NCI-H1436 treated with DMSO at 0.1 percent for 48 hours (cell line): ENCODE measurements around the gene SGTA.
"Not testable (repeated sequence)": the region's sequence is repeated elsewhere in the genome, so short reads cannot be mapped to it uniquely, and the experiment has no call there.

ENCODE experiments used
- DNase-seq: peaks from one replicate; lab custom pipeline; 2025; lab: John Stamatoyannopoulos, UW

Gene SGTA

DNA sequence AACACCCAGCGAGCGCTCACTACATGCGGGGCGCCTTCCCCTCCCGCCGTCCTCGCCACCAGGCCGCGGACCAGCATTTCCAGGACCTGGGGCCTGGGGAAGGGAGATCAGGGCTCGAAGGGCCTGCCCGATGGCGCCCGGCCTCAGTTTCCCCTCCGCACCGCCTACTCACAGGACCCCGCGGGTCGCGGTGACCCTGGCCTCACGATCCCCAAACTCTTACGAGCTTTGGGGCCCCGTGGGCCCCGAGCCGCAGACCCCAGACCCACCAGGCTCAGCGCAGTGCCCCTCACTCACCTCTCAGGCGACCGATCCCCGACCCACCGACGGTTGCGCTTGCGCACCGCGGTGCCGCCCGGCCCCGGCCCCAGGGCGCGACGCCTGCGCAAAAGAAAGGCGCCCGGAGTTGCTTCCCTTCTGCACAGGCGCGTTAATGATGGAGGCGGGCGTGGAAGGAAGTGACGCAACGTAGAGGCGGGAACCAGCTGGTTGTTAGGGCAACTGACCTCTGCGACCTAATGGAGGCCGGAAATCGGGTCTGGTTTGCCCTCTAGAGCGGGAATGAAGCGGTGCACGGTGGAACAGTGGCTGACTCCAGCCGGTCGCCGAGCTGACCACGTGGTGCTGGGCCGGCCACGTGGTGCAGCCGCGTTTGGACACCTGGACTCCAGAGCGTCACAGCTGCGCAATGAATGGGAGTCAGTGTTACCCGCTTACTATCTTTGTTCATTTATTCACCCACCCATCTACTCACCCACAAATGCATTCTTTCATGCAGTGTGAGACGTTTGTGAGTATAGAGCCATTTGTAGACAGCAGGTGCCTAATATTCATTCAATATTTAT, at the start of gene SGTA:
TSS of gene SGTA (minus strand) at position 338 of the 845 bp plus-strand sequence. CDS start 14,205 bp downstream, outside the sequence.
- DNase-seq: peak; percentile 94

DNA sequence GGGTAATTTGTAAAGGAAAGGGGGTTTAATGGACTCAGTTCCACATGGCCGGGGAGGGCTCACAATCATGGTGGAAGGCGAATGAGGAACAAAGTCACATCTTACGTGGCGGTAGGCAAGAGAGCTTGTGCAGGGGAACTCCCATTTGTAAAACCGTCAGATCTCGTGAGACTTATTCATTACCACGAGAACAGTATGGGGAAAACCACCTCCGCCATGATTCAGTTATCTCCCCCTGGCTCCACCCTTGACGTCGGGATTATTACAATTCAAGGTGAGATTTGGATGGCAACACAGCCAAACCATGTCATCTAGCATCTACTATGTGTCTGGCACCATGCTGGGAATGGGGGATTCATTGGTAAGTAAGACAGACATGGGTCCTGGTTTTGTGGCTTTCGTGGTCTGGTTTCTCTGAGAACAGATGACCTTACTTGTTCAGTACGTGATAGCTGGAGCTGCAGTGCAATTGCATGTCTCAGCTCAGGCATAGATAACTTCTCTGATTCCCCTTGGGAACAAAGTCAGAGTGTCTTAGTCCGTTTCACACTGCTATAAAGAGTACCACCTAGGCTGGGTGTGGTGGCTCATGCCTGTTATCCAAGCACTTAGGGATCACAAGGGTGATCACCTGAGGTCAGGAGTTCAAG, 44.9 kb upstream of the SGTA start:
- no peak for DNase-seq

- no peak for DNase-seq
Measured at GRCh38 chr19:2827022-2827421, 43.9 kb upstream of the SGTA start.

- no peak for DNase-seq
Measured at GRCh38 chr19:2824129-2824528, 41.1 kb upstream of the SGTA start.

GRCh38 chr19:2823646-2824045, 40.6 kb upstream of the SGTA start:
- DNase-seq: no peak

DNA sequence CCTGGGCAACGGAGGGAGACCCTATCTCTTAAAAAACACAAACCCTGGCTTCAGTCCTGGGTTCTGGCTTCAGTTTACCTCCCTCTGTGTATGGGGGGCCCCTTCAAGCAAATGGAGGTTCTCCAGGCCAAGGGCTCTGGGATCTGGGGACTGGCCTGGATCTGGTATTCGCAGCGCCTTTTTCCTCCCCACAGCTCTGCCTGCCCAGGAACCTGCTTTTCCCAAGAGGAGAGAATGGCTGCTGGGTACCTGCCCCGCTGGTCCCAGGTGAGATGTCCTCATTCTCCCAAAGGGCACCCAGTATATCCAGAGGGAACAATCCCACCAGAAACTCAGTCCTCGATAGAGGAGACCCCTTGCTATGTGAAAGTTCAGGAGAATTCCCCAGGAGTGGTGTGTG, 39.8 kb upstream of the SGTA start:
- no peak for DNase-seq

DNA sequence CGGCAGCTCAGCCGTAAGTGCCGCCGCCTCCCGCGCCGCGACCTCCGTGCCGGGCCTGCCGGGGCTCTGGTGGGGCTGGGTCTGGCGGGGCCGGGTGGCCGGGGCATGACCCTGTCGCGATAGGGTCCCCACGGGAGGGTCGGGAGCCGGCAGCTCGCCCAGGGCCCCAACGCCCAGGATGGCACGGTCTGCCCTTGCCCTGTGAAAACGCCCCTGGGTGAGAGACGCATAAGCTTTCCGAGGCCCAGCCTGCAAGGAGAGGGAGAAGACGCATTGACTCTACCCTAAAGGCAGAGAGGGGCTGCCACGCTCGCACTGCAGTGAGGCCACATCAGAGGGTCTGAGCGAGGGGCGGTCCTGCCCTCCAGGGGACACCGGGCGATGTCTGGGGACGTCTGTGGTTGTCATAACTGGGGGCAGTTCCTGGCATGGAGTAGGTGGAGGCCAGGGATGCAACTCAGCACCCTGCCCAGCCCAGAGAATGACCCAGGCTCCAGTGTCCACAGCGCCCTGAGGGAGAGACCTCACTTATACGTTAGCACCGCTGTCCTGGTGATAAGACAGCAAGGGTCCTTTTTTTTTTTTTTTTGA, 37.1 kb upstream of the SGTA start:
- no peak for DNase-seq

DNA sequence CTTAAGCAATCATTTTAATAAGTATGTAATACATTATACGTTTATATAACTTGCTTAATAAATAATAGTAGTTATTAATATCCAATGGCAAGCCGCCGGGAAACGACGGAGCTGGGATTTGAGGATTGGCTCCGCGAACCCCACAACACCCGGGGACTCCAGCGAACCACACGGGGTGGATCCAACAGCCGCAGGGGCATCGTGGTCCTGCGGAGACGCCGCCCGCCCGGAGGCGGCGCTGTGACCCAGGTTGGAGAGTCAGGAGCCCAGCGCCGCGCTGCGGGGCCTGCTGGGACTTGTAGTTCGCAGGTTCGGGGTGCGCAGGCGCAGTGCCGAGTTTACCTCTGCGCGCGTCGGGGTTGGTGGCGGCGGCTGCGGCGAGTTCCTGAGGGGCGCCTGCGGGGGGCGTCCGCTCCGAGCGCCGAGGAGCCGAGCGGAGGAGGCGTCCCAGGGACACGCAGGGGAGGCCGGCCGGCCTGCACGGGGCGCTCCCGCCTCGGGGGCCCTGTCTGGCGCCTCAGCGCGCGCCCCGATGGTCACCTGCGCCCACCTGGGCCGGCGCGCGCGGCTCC, 36.6 kb upstream of the SGTA start, which contains the start of gene ZNF554:
TSS of gene ZNF554 (plus strand) at position 329 of the 572 bp plus-strand sequence. CDS start at position 533, 204 bp downstream.
- peak; percentile 63 for DNase-seq

DNA sequence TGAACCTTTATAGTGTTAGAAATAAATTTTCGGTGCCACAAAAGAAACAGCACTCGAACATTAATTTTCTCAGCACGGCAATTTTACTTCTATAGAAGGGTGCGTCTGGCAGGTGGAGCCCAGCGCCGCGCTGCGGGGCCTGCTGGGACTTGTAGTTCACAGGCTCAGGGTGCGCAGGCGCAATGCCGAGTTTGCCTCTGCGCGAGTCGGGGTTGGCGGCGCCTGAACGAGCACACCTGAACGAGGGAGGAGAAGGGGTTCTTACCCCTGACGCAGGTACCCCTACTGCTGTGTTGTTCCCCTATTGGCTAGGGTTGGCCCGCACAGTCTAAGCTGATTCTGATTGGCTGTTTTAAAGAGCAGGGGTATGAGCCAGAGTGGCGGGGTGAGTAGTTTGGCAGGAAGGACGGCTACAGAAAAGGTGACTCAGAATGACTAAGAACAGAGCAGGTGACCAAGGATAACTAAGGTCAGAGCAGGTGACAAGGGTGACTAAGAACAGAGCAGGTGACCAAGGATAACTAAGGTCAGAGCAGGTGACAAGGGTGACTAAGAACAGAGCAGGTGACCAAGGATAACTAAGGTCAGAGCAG, 34.3 kb upstream of the SGTA start:
- DNase-seq: not testable (repeated sequence)

- DNase-seq: no peak
Measured at GRCh38 chr19:2816641-2817040, 33.6 kb upstream of the SGTA start.

GRCh38 chr19:2815923-2816322, 32.9 kb upstream of the SGTA start:
- DNase-seq: no peak

DNA sequence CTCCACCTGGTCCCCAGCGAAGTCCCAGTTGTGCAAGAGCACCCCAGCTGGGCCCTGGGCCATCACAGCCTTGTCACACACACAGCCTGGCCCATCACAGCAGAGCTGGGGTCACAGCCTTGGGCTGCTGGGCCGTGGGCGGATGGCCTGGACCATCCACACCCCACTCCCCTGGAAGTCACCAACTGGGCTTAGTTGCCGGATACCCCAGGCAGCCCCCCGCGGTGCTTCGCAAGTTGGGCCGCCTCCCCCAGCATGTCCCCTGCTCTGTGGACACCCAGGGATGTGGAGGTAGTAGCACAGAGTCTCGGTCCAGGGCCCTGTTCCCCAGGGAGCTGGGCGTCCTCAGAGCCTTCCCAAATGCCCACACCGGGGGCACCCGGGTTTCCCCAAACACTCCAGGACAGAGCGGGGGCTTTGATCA, 32.1 kb upstream of the SGTA start:
- DNase-seq: no peak

- no peak for DNase-seq
Measured at GRCh38 chr19:2814426-2814825, 31.4 kb upstream of the SGTA start.

DNA sequence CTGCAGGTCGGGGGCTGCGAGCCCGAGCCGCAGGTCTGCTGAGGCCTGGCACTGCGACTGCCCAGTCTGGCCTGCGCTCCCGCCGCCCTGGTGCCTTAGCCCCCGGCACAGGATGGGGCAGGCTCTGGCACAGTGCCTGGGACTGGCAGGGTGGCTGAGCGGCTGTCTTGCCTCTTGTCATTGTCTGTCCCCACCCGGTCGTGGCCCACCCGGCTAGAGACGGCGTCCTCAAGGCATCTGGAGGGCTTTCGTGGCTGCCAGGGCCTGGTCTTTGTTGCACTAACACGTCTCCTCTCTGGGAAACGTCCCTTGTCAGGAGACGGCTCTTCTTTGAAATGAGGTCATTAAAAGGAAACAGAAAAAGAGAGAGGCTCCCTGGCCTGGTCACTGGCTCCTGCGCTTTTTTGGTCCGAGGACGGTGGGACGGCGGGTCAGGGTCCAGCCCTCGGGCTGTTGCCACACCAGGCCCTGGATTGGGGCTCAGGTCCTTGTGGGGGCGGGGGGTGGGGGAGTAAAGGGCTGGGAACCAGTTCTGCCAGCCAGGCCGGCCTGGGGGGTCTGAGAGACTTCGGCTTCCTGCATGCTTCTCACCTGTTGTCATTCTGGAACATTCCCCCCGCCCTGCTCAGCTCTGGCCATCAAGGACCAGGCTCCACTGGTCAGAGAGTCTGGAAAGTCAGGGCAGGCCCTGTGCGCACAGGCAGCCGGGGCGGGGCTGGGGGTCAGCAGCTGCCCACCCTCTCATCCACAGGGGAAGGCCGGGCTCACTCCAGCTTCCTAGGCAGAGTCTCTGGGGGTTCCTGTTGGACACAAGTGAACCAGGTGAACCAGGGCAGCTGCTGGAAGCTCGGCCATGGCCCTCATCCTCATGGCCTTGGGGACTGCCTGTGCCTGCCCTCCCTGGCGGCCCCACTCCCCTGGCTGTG, 30.4 kb upstream of the SGTA start:
- DNase-seq: no peak

- no peak for DNase-seq
Measured at GRCh38 chr19:2812414-2813234, 29.6 kb upstream of the SGTA start.

- no peak for DNase-seq
Measured at GRCh38 chr19:2811735-2812413, 28.8 kb upstream of the SGTA start.

GRCh38 chr19:2811221-2811722, 28.2 kb upstream of the SGTA start:
- DNase-seq: no peak

GRCh38 chr19:2810141-2811091, 27.3 kb upstream of the SGTA start:
- DNase-seq: no peak
